Spinal cord (tissue), 10 donors: ENCODE measurements around the gene SAMD5. TPM values are rescaled to one million over a fixed set of nuclear protein-coding genes. Genes with fewer than 3 reads are reported as not detected.
A peak's percentile ranks its signal among the peaks of the same experiment; 100 is the strongest.

Experiments
- DNase-seq, 6 donors: peaks; one replicate each; pipeline versions ENCODE4 v3.0.0 to v3.0.0-alpha.2; 2013 to 2015; ENCODE audit warnings: low spot score in 6 of 6, low read depth in 4 of 6
- H3K27ac ChIP-seq: one replicate; pipeline ENCODE4 v1.5.1; 2013; ENCODE audit warnings: low read depth, low read length, control low read depth
- H3K27me3 ChIP-seq: one replicate; pipeline ENCODE4 v1.6.1; 2013; ENCODE audit warnings: low read length; ENCODE audit not compliant: control insufficient read depth, insufficient read depth
- H3K36me3 ChIP-seq: one replicate; pipeline ENCODE4 v1.6.1; 2013; ENCODE audit warnings: low read length; ENCODE audit not compliant: control insufficient read depth, insufficient read depth
- H3K4me1 ChIP-seq: one replicate; pipeline ENCODE4 v1.6.1; 2013; ENCODE audit warnings: low read length; ENCODE audit not compliant: control insufficient read depth, insufficient read depth
- H3K4me3 ChIP-seq: one replicate; pipeline ENCODE4 v1.5.1; 2013; ENCODE audit warnings: low read depth, low read length, control low read depth
- H3K9me3 ChIP-seq: one replicate; pipeline ENCODE4 v1.6.1; 2013; ENCODE audit warnings: low read length; ENCODE audit not compliant: control insufficient read depth, insufficient read depth
- WGBS: methylation state at CpG from one replicate; pipeline ENCODE4 v1.1.5; 2013; ENCODE audit warnings: missing lambda C conversion rate; ENCODE audit not compliant: insufficient coverage; 5-methylcytosine and 5-hydroxymethylcytosine counted together
- polyA plus RNA-seq, 2 donors: library from polyadenylated mRNA; unstranded; fragments of 120-200 nt; gene quantifications; one replicate each; pipeline ENCODE4 v1.2.1, GENCODE V29; 2013; ENCODE audit not compliant: insufficient read length in 2 of 2
- total RNA-seq, 2 donors: library from RNA; depleted of rRNA in 1 of 2; stranded (reverse); fragments of 120-200 nt in 1 of 2; fragments of >200 nt in 1 of 2; gene quantifications; one replicate each; pipeline versions ENCODE4 v1.2.3 to v1.2.4, GENCODE V29; 2013 to 2014
- donor health status: healthy.

Gene SAMD5
- total and polyA plus RNA-seq, 4 donors: 3.5 to 9.2 (median 6.1) TPM

- Histone ChIP-seq H3K9me3 (no peaks in the 10 kb centered on the region), H3K36me3 (no peaks in the 10 kb centered on the region), H3K27ac (no peak overlapping the region), H3K4me3 (no peak overlapping the region), H3K27me3 (no peaks in the 10 kb centered on the region), H3K4me1 (no peaks in the 10 kb centered on the region)
- no CpG with 5 or more reads among the region's 2 CpGs for WGBS
- DNase-seq: no peak
These were observed 69.7 kb downstream of the SAMD5 start for GRCh38 chr6:147578159-147578558.

- H3K4me1 ChIP-seq: no peaks in the 10 kb centered on the region
- no peaks in the 10 kb centered on the region for H3K9me3 ChIP-seq
- no peak overlapping the region for H3K27ac ChIP-seq
- no peaks in the 10 kb centered on the region for H3K36me3 ChIP-seq
- DNase-seq: no peak
- no peak overlapping the region for H3K4me3 ChIP-seq
- no peaks in the 10 kb centered on the region for H3K27me3 ChIP-seq
- WGBS: no CpG with 5 or more reads among the region's 2 CpGs
These were observed 70.4 kb downstream of the SAMD5 start for GRCh38 chr6:147578883-147579282.

- no peak overlapping the region for H3K4me3 ChIP-seq
- no peaks in the 10 kb centered on the region for H3K4me1 ChIP-seq
- H3K36me3 ChIP-seq: no peaks in the 10 kb centered on the region
- no peaks in the 10 kb centered on the region for H3K27me3 ChIP-seq
- H3K27ac ChIP-seq: no peak overlapping the region
- no peaks in the 10 kb centered on the region for H3K9me3 ChIP-seq
- 86% methylated on average over 1 of the region's 3 CpGs for WGBS
- no peak for DNase-seq
These were observed 71.2 kb downstream of the SAMD5 start for GRCh38 chr6:147579667-147580066.

GRCh38 chr6:147582991-147583390, 74.5 kb downstream of the SAMD5 start:
- Histone ChIP-seq H3K27me3 (no peaks in the 10 kb centered on the region), H3K36me3 (no peaks in the 10 kb centered on the region), H3K9me3 (no peaks in the 10 kb centered on the region), H3K4me1 (no peaks in the 10 kb centered on the region), H3K4me3 (no peak overlapping the region), H3K27ac (no peak overlapping the region)
- no CpG with 5 or more reads among the region's 1 CpG for WGBS
- DNase-seq: peak in 1 of 6 donors; percentile 70

- no CpG with 5 or more reads among the region's 3 CpGs for WGBS
- H3K9me3 ChIP-seq: no peaks in the 10 kb centered on the region
- no peak for DNase-seq
- no peaks in the 10 kb centered on the region for H3K4me1 ChIP-seq
- H3K4me3 ChIP-seq: no peak overlapping the region
- no peaks in the 10 kb centered on the region for H3K36me3 ChIP-seq
- no peak overlapping the region for H3K27ac ChIP-seq
- H3K27me3 ChIP-seq: no peaks in the 10 kb centered on the region
These were observed 76.8 kb downstream of the SAMD5 start for GRCh38 chr6:147585256-147585655.

- DNase-seq: peak in 2 of 6 donors; percentile 78 to 95
- WGBS: no CpG with 5 or more reads among the region's 4 CpGs
- H3K4me1 ChIP-seq: no peaks in the 10 kb centered on the region
These were observed 77.6 kb downstream of the SAMD5 start for GRCh38 chr6:147586044-147586443.

GRCh38 chr6:147587907-147588306, 79.4 kb downstream of the SAMD5 start:
- H3K4me3 ChIP-seq: no peak overlapping the region
- H3K27me3 ChIP-seq: no peaks in the 10 kb centered on the region
- H3K36me3 ChIP-seq: no peaks in the 10 kb centered on the region
- no peaks in the 10 kb centered on the region for H3K4me1 ChIP-seq
- DNase-seq: no peak
- WGBS: no CpG with 5 or more reads among the region's 3 CpGs
- H3K9me3 ChIP-seq: no peaks in the 10 kb centered on the region
- H3K27ac ChIP-seq: no peak overlapping the region

More at GRCh38 chr6:147586044-147586443, 77.6 kb downstream of the SAMD5 start:
- Histone ChIP-seq H3K4me3 (no peak overlapping the region), H3K36me3 (no peaks in the 10 kb centered on the region), H3K27me3 (no peaks in the 10 kb centered on the region), H3K9me3 (no peaks in the 10 kb centered on the region), H3K27ac (no peak overlapping the region)

GRCh38 chr6:147588469-147588868, 80.0 kb downstream of the SAMD5 start:
- Histone ChIP-seq H3K4me3 (no peak overlapping the region), H3K27me3 (no peaks in the 10 kb centered on the region), H3K36me3 (no peaks in the 10 kb centered on the region), H3K9me3 (no peaks in the 10 kb centered on the region), H3K27ac (no peak overlapping the region), H3K4me1 (no peaks in the 10 kb centered on the region)
- no peak for DNase-seq
- 86% methylated on average over 3 of the region's 6 CpGs for WGBS

- Histone ChIP-seq H3K27me3 (no peaks in the 10 kb centered on the region), H3K36me3 (no peaks in the 10 kb centered on the region), H3K9me3 (no peaks in the 10 kb centered on the region), H3K4me1 (no peaks in the 10 kb centered on the region), H3K4me3 (no peak overlapping the region), H3K27ac (no peak overlapping the region)
- peak in 2 of 6 donors; percentile 69 to 89 for DNase-seq
- WGBS: no CpG with 5 or more reads among the region's 1 CpG
These were observed 81.3 kb downstream of the SAMD5 start for GRCh38 chr6:147589739-147590250.

GRCh38 chr6:147595961-147596360, 87.5 kb downstream of the SAMD5 start:
- no peak for DNase-seq
- no peaks in the 10 kb centered on the region for H3K36me3 ChIP-seq
- no peak overlapping the region for H3K4me3 ChIP-seq
- no peaks in the 10 kb centered on the region for H3K9me3 ChIP-seq
- H3K27ac ChIP-seq: no peak overlapping the region
- H3K4me1 ChIP-seq: no peaks in the 10 kb centered on the region
- no CpG with 5 or more reads among the region's 3 CpGs for WGBS
- no peaks in the 10 kb centered on the region for H3K27me3 ChIP-seq
